Peyer's patch (tissue), 4 donors: Measurements from ENCODE around the gene ISCA2.

ENCODE experiments used
- CTCF ChIP-seq, 6 experiments: fragments of 450-650 bp in 4 of 6; fragments of 200-600 bp in 2 of 6; sonication (generic) in 1 of 6; IDR thresholded peaks; one replicate each; pipeline ENCODE4 v1.5.1; 2017 to 2019; ENCODE audit warnings: antibody characterized with exemption in 6 of 6, mild to moderate bottlenecking in 3 of 6, moderate library complexity in 1 of 6
- POLR2A ChIP-seq, 2 donors: fragments of 450-650 bp; IDR thresholded peaks; one replicate each; pipeline ENCODE4 v1.5.1; 2017; ENCODE audit warnings: antibody characterized with exemption in 2 of 2, mild to moderate bottlenecking in 2 of 2, moderate library complexity in 2 of 2

GRCh38 chr14:74480046-74480445 lies 13.5 kb upstream of the ISCA2 start:
- TF ChIP-seq CTCF (IDR thresholded peaks at IDR 0.05) (no peak), POLR2A (IDR thresholded peaks at IDR 0.05) (no peak)
